ENCODE data around the gene HAUS6.
"Not testable (repeated sequence)": the region's sequence is repeated elsewhere in the genome, so short reads cannot be mapped to it uniquely, and the experiment has no call there.

HAUS6 gene

GRCh38 chr9:19036611-19037010 is 66.1 kb downstream of the HAUS6 start:
- DNase-seq, result no peak

DNA sequence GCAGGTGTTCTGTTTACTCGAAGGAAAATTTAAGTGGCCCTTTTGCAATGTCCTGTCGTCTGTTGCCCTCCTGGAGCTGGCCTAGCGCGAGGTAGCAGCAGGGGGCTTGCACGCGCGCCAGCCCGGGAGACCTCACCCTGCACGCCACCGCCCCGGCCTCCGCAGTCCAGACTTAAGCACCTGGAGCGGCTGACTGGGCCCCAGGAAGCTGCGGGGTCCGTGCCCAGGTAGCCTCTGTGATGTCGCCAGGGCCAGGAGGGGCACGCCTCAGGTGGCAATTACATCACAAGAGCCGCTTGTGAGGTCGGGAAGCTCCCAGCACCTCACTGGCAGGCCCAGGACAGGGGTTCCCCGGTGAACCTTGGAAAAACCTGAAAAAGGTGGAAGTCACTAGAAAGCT is 69.7 kb downstream of the HAUS6 start, which contains the start of gene SAXO1:
Gene SAXO1, minus strand, starts transcription at position 195 of the 400 bp plus-strand sequence. CDS start 301 bp downstream, outside the sequence.
- DNase-seq, result no peak

- no peak for DNase-seq
Observed at GRCh38 chr9:19032406-19032805, 70.3 kb downstream of the HAUS6 start.

DNA sequence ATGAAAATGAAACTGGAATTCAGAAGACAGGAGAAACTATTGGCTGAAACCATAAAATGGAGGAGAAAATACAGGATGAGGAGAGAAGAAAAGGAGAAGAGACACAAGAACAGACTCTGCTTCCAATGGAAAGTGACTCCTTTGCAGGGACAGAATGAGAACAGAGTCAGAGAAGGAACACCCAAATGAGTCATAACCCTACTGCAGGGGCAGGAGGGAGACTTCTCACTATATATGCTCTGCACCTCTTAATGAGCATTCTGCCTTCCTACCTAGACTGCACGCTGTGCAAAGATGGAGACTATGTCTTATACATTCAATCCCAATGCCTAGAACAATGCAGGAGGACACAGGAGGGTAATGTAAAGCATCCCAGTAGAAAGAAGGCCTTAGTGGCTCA is 71.8 kb downstream of the HAUS6 start:
- DNase-seq, result no peak

DNA sequence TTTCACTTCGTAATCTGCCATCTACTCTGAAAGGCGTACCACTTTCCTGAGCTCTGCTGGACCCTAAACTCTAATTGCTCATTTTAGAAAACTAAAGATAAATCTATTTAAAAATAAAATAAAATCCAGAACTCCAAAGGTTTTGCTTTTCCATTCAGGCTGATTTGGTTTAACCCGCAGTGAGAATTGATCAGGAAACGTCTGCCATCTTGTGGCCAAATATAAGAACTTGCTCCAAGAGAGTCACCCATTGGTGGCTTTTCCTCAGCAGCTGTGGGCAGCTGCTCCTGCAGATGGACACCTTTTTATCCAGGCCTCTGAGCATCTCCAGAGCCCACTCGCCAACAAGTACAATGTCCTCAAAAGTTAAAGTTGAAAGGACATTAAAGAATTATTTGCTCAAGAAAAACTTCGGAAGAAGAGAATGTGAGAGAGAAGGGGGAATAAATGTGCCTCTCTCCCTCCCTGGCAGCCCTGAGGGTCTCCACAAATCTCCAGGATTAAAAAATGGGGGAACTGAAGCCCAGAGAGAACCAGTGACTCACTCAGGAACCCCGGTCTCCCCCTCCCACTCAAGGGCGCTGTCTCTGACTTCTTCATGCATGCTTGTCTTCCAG is 73.8 kb downstream of the HAUS6 start:
- DNase-seq, result peak; percentile 63

DNA sequence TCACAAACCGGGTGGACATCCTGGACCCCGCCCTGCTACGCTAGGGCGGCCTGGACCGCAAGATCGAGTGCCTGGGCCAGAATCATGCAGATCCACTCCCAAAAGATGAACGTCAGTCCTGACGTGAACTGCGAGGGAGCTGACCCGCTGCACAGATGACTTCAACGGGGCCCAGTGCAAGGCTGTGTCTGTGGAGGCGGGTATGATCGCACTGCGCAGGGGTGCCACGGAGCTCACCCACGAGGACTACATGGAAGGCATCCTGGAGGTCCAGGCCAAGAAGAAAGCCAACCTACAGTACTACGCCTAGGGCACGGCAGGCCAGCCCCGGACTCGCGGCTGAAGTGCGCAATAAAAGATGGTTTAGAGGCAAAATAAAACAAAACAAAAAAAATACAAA is 74.9 kb downstream of the HAUS6 start:
- no peak for DNase-seq

- no peak for DNase-seq
Observed at GRCh38 chr9:19026375-19026774, 76.3 kb downstream of the HAUS6 start.

DNA sequence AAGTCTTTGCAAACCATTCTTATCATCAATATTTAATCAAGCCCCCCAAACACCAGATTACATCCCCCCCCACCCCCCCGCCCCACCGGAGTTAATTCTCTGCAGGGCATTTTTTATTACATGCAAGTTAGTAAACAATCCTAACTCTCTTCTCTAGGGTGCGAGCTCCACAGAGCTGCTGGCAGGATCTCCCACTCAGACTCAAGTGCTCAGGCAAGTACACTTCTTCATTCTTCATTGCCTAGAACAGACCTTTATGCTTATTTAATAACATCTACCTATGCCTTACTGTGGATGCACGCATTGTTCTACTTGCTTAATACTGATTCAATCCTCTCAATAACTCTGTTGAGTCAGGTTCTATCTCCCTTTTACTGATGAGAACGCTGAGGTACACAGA is 79.6 kb downstream of the HAUS6 start:
- DNase-seq, result no peak

GRCh38 chr9:19022206-19022605 is 80.5 kb downstream of the HAUS6 start:
- DNase-seq, result no peak

- DNase-seq, result not testable (repeated sequence)
Observed at GRCh38 chr9:19021649-19022048, 81.1 kb downstream of the HAUS6 start.

- DNase-seq, result no peak
Observed at GRCh38 chr9:19020886-19021455, 81.7 kb downstream of the HAUS6 start.

DNA sequence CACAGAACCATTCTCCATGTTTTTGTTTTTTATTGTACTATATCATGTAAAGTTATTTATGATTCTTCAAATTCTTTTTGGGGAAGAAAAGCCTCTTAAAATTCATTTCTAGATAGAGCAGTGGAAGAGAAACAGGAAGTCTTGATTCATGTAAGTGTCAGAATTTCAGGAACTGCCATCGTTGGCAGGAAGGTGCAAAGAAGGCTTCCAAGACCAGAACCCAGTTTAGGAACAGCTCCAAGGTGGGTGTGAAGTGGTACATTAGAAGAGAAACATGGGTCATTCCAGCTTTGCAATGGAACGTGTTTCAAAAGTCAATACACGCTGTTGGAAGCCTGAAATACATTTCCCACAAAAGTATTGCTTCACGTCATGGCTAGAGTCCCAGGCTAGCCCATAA is 84.5 kb downstream of the HAUS6 start:
- no peak for DNase-seq

DNA sequence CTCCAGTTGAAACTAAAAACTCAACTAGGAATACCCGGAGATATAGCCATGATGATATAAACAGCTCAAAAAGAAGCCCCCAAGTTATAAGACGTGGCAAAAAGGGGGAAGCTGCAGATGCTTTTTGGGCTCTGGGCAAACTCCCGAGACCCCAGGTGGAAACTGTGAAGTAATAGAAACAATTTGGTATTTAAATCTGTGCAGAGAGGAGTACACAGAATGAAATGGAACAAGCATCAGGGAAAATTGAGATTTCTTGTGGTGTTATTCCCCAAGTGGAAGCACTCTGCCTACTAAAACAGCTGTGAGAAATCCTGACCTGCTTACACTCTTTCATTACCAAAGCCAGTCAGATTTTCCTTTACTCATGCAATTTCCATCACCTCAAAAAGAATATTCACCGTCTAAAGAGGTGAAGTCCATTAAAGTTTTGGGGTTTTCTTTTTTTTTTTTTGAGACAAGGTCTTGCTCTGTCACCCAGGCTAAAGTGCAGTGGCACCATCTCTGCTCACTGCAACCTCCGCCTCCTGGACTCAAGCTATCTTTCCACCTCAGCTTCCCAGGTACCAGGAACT is 93.2 kb downstream of the HAUS6 start:
- DNase-seq, result peak; percentile 58

All from right hindlimb (tissue), 1 donor.